HEK293 (cell line): ENCODE measurements around the gene PDIA3.

Experiments used
- CTCF ChIP-seq: fragments of 450-650 bp; formaldehyde crosslinking; IDR thresholded peaks from 2 replicates; pipeline ENCODE4 v1.5.1; 2016; ENCODE audit warnings: missing biosample characterization, missing genetic modification characterization
- ZNF121 ChIP-seq: fragments of 450-650 bp; formaldehyde crosslinking; IDR thresholded peaks from 2 replicates; pipeline ENCODE4 v1.5.1; 2016; ENCODE audit warnings: missing biosample characterization, missing genetic modification characterization

DNA sequence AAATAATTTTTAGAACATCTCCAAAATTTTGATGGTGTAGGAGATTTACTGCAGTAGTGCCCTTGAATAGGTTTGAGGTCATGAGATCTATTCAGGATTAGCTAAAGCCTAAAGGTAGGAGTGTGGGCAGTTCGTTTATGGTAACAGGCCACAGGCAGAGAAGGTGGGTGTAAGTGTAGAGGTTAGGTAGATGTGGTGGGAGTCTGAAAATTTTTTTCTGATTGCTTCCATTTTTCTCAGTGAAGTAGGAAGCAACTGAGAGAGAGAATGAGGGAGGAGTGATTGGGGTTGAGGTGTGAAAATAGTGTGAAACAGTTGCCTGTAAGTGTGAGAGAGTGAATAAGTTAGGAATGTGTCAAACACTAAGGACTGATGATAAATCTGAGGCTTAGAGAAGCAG lies 32.8 kb downstream of the PDIA3 start:
- TF ChIP-seq ZNF121 (tag by site-specific recombination) (no peak), CTCF (no peak)
